Activated T-cell treated with anti-CD3 and anti-CD28 coated beads, Interleukin-2, amount 50 U/mL, for 1 hour (primary cell): Measurements from ENCODE around the gene SASH3.

Source experiments
- DNase-seq: peaks from one replicate; pipeline ENCODE4 v3.0.0-alpha.2; 2020

The SASH3 gene

DNA sequence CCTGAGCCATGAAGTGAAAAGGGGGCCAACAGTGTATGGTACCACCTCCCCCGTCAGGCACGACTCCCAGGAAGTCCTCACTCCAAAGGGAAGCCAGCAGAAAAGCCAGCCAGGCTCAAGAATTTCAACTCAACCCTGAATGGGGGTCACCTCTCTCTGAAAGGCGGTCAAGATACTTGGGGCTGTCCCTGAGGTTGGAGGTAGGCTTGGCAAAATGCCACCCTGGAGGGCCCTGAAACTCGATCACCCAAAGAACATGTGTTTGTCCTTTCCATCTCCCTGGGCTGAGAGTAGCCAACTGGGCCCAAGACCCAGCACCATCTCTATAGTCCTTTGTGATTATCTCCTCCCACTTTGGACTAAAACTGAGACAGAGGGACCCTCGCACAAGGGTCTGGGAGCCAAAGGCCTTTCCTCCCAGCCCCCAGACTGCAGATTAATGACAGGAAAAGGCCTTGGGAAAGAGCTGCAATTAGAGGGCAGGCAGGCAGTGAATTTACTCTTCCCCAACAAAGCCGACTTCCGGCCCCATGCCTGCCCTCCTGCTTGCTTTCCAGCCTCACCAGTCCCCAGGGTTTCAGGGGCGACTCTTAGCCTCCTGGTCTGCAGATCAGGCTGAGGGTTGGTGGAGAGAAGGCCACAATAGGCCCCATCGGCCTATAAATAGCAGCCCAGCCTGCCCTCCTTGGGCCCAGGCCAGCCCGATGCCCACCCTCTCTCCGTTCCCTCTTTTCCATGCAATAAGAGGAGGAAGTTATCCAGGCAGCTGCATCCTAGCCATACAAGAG, 5.6 kb downstream of the SASH3 start:
- DNase-seq = no peak

DNA sequence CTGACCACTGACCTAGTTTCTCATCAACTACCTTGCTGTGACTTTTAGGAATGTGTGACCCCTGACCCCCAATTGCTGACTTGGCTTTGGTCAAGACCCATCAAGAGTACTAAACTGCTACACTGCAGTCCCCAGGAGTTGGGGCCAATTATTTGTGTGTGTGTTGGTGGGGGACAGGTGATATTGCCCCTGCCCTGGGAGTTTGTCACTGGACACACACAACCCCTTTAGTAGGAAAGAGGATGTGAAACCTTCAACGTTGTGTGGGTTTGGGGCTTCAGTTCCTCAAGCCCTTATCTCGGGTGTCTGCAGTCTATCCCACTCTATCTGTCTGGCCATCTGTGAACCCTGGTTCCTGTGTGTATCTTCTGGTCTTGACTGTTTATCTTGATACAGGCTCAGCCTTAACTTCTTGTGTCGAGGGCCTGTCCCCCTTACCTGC, 6.5 kb downstream of the SASH3 start:
- DNase-seq = no peak

DNA sequence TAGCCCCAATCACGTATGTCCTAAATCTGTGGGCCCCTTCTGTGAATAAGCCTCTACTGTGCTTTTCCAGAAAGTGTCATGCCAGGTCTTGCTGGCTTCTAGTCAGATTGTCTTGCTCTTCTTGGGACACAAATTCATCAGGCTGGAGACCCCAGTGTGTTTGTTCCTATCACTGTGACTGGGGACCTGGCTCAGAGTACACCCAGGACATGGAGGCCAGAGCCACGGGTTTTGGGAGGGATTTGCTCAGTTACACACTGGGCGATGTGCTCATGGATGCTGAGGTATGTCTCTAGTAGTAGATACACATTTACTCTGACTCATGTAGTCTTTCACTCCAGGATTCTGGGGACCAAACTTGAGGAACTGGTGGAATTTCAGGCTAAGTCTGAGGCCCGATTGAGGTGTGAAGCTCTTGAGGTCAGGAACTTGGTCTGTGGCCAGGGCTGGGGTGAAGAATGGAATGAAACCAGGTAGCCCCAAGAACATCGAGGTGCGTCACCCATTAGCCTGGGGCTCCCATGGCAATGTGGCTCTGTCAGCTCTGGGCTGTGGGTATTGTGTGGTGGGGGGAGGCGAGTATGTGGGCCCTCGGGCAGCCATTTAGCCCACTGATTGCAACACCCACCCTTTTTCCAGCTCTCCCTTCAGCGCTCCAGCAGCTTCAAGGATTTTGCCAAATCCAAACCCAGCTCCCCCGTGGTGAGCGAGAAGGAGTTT, 7.7 kb downstream of the SASH3 start:
- no peak for DNase-seq

DNA sequence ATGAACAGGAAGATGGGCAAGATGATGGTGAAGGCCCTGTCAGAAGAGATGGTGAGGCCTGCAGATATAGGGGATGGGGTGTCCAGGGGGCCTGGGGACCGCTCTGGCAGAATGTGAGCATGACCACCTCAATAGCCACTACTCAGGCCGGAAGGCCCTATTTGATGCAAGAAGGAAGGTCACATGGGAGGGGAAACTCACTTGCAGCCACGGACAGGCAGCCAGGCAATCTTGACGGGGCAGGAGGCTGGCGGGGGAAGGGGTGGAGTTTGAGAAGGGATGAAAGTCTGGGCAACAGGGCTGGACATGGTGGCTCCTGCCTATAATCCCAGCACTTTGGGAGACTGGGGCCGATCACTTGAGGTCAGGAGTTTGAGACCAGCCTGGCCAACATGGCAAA, 8.8 kb downstream of the SASH3 start:
- DNase-seq = no peak

DNA sequence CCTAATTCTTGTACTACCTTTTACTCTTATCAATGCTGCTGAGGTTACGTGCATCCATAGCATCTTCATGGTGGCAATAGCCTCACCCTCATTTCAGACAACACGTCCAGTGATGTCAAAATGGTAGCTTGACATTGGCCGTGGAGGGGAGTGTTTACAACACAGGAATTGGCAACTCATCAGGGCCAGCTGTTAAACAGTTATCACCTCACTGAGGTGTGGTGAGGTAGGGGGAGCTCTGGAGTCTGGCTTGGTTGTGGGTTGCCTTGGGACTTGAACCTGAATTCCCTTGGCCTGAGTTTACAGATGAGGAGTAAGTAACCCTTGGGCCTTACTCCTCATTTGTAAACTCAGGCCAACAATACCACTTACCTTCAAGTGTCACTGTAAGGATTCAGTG, 10.4 kb downstream of the SASH3 start:
- DNase-seq = no peak

DNA sequence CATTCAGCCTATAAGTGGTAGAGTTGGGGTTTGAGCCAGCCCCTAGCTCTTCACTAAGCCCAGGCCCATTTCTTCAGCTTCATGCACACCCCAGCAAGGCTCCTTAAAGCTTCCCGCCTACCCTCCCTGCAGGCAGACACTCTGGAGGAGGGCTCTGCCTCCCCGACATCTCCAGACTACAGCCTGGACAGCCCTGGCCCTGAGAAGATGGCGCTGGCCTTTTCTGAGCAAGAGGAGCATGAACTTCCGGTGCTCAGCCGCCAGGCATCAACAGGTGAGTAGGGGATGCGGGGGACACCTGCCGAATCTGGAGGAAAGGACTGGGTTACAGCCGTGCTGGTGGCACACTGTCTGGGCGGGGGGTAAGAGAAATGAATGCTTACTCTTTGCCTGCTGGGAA, 11.1 kb downstream of the SASH3 start:
- DNase-seq = no peak

DNA sequence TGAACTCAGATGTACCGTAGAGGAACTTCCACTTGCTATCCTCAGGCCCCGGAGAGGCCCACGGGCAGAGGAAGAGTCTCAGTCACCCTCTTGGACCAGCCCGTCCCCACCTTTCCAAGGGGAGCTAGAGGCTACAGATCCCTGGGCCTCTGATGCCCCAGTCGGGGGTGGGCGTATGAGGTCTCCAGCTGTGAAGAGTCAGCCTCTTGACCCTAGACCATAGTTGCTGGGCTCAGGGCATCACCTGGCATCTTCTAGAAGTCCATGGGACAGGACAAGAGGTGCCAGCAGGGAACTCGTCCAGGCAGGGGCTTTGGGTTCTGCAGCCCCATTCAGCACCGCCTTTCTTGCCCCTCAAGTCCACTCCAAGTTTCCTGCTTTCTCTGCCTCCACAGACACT, 11.6 kb downstream of the SASH3 start:
- DNase-seq = no peak

DNA sequence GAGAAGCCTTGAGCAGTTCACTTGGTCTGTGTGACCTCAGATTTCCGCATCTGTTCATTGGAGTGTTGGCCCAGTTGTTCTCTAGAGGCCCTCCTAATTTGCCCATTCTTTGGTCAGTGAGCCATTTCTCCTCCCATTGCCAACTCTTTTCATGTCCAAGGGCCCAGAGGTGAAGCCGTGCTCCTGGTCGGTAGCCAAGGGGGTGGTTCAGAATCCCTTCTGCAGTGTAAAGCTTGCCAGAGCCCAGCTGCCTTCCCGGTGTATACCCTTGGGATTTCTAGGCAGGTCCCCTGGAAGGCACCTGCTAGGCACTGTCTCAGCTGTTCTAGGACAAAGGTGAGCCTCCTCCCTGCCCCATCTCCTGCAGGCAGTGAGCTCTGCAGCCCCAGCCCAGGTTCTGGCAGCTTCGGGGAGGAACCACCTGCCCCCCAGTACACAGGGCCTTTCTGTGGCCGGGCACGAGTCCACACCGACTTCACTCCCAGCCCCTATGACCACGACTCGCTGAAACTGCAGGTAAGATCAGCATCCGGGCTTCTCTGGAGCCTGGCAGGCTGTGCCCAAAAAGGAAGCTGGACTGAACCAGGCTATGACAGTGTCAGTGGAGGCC, 12.3 kb downstream of the SASH3 start:
- DNase-seq = no peak

DNA sequence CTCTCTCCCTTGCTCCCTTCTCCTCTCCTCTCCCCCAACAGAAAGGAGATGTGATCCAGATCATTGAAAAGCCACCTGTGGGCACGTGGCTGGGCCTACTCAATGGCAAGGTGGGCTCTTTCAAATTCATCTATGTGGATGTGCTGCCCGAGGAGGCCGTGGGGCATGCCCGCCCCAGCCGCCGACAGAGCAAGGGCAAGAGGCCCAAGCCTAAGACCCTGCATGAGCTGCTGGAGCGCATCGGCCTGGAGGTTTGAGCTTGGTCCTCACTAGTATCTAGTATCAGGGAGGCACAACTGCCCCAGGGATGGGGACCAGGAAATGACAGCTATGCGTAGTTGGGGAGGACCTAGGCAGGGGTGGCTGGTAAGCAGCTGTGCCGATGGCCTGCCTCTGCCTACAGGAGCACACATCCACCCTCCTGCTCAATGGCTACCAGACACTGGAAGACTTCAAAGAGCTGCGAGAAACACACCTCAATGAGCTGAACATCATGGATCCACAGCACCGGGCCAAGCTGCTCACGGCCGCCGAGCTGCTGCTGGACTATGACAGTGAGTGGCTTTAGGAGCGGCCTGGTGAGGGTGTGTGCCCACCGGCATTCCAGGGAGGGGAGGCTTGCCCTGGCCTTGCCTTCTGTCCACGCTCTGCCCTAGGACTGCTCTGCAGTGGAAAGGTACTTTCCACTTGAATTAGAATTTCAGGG, 13.0 kb downstream of the SASH3 start:
- DNase-seq = no peak

DNA sequence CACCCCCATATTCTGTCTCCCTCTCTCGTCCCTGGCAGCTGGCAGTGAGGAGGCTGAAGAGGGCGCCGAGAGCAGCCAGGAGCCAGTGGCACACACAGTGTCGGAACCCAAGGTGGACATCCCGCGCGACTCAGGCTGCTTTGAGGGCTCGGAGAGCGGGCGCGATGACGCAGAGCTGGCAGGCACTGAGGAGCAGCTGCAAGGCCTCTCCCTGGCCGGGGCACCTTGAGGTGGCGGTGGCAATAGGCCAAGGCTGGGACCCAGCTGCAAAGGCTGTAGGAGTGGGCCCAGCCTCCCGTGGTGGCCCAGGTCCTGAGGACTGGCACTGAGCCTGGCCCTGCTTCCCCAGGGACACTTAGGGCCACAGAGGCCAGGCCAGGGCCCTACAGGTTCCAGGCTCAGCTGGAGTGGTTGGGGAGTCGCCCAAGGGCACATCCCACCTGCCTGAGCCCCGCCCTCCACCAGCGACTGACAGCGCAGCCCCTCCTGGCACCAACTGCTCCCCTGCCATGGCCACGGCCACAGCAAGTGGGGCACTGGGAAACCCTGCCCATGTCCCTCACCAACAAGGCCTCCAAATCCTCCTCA, 13.9 kb downstream of the SASH3 start:
- no peak for DNase-seq

DNA sequence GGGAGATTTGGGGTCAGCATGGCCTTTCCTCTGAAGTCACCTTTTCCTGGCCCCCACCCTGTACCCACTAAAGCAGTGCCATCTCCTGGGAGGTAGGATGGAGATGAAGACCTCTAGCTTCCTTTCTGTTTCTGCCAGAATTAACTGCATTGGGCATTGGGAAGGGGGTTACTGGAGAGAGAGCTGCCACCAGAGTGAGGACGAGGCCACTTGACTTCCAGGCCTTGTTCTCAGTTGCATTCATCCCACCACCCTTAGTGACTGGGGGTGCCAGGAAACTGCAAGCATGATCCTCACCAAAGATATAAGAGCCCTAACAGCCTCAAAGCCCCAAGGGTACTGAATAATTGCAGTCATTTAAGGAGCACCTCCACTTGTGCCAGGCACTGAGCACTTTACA, 15.8 kb downstream of the SASH3 start:
- DNase-seq = no peak

DNA sequence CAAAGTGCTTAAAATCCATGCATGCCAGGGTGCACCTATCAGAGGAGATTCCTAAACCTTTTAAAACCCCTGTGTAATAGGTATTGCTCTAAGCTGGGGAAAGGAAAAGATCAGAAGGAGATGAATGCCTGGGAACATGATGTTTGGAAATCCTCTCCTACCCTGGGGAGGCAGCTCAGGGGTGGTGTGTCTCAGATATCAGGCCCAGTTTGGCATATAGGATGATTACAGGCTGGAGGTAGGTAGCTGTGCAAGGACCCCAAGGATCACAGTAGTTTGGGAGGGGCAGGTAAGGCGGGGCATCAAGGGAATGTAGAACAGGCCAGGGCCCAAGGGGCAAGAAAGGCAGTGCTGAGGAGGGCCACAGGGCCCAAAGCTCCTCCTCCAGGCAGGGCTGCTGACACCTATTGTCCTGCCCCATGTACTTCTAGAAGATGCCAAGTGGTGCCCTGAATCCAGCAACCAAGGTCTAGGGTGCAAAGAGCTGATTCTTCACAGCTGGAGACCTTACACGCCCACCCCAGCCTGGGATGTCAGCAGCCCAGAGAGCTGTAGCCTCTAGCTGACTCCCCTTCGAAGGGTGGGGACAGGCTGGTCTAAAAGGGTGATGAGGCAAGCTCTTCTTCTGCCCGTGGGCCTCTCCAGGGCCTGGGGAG, 17.6 kb downstream of the SASH3 start:
- no peak for DNase-seq

DNA sequence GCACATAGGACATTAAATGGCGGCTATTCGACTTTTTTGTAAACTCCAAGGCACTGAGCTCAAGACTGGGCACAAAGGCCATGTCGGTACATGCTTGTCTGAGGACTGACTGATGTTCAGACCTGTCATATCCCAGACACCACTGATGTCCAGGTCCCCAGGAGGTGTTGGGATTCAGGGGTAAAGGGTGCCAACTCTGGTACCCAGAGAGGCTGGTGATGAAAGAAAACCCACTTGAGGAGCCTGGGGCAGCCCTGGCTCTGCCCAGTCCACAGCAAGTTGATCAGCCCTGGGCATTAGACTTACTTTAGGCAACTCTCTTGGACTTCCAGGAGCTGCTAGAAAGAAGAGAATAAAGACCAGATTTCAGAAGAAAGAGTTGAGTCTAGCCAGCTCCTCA, 18.7 kb downstream of the SASH3 start:
- DNase-seq = no peak

DNA sequence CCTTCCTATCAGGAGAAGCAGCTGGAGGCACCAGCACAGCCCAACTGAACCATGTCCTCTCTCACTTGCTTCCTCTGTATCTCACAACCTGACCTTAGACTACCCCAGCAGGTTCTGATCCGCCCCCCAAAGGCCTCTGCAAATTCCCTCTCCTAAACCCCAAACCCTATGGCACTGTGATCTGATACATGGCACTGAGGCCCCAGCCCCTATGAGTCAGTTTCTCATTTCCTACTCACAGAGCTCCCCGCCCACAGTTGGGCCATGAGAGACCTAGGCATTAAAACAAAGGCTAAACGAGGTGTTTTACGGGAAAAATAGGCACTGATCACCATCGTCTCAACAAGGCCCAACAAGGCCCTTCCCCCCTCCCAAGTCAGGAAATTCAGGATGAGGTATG, 19.1 kb downstream of the SASH3 start:
- no peak for DNase-seq

DNA sequence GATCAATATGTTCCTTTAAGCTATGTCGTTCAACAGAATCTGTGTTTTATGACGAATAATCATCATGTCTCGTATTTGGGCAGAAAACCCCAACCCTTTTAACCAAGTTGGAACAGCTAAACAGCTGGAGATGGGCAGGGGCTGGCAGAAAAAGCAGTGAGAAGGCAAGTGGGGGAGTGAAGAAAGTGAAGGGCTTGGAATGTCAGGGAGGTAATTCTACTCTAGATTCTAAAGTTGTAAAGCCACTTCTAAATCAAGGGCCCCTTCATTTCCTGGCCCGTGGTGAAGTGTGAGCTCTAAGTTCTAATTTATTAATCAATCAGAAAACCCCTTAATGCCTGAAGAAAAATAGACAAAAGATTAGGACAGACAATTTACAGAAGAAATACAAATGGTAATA, 20.4 kb downstream of the SASH3 start:
- DNase-seq = no peak

DNA sequence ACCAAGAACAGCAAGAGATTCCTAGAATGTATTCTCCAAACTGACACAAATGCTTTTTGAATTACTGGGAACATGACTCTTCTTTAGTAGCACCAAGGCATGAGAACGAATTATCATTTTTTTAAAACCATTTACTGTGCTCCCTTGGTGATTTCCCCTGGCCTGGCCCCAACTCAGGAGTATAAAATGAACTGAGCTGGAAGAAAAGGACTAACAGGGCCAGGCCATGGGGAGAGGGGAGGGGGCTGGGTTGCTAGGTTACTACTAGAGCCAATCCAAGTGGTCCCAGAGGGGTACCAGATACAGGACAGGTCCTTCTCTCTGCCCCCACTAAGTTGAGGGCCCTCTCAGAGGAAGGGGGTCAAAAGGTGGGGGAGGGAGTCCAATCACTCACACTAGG, 23.1 kb downstream of the SASH3 start:
- DNase-seq = no peak

DNA sequence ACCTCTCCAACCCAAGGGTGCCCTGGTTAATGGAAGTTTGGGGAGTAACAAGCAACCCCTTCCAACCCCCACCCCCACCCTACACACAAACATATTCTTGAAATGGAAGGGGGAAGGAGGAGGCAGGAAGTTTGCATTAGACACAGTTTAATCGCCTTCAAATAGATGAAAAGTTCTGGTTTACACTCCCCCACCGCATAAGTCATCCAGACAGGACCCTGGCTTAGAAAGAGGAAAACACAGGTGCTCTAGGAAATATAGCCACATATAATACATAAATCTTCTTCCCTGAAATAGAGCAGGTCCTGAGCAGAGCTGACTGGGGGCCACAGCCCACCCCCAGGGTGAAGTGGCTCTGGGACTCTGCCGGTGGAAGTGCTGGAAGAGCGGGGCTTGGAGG, 25.1 kb downstream of the SASH3 start:
- DNase-seq = no peak

DNA sequence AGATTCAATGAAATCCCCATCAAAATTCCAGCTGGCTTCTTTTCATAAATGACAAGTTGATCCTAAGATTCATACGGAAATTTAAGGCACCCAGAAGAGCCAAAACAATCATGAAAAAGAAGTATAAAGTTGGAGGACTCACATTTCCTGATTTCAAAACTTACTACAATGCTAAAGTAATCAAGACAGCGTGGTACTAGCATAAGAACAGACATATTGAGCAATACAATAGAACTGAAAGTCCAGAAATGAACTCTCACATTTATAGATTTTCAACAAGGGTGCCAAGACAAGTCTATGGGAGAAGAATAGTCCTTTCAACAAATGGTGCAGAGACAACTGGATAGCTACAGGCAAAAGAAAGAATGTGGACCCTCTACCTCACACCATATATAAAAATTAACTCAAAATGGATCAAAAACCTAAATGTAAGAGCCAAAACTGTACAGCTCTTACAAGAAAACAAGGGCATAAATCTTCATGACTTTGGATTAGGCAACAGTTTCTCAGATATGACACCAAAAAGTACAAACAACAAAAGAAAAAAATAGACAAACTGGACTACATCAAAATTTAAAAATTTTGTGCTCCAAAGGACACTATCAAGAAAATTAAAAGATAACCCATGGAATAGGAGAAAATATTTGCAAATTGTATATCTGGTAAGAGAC, 28.5 kb downstream of the SASH3 start:
- DNase-seq = no peak

DNA sequence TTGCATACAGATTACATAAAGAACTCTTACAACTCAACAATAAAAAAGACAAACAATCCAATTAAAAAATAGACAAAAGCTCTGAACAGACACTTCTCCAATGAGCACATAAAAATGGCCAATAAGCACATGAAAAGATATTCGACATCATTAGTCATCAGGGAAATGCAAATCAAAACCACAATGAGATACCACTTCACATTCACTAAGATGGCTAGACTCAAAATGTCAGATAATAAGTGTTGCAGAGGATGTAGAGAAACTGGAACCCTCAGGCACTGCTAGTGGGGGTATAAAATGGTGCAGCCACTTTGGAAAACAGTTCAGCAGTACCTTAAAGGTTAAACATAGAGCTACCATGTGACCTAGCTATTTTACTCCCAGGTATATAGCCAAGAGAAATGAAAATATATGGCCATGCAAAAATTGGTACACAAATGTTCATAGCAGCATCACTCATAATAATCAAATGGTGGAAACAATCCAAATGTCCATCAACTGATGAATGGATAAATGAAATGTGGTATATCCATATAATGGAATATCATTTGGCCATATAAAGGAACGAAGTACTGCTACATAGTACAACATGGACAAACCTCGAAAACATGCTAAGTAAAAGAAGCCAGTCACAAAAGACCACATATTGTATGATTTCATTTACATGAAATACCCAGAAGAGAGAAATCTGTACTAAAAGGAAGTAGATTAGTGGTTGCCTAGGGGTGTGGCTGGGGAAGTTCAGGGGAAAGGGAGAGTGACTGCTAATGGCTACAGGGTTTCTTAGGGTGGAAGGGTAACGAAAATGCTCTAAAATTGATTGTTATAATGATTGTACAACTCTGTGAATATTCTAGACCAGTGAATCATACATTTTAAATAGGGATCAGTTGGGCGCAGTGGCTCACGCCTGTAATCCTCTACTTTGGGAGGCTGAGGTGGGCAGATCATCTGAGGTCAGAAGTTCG, 29.4 kb downstream of the SASH3 start:
- no peak for DNase-seq

DNA sequence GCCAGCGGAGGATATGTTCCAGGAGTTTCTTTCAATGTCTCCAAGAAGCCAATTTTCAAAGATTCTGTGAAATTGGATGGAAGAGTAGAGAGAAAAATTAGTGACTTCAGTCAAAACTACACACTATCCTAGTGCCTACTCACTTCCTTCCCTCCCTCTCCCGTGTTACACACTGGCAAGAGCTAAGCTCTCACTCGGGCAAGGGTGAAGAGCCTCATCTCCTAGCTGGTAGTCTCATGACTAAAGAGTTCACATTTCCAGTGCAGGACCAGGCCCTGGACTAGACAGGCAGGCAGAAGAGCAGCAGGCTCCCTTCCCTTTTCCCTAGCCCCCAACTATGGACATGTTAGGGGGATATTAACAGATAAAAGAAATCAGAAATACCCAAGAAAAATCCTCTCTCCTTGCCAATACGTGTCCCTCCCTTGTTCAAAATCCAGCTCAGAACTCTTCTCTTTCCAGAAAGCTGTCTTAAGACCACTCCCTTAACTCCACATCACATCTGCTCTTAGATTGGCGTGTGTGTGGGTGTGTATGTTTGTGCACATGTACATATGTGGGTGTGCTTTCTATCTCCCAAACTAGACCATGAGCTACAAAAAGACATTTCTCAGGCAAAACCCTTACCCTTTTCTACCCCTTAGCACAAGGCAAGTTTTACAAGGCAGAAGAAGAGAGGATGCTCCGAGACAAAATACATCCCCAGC, 34.1 kb downstream of the SASH3 start:
- DNase-seq = no peak
